Retina (tissue), 1 donor: ENCODE measurements around the gene TSC22D1.
"Not testable (repeated sequence)": the region's sequence is repeated elsewhere in the genome, so short reads cannot be mapped to it uniquely, and the experiment has no call there.

Experiments used
- DNase-seq: peaks from one replicate; pipeline ENCODE4 v3.0.0-alpha.2; 2016

The TSC22D1 gene

DNA sequence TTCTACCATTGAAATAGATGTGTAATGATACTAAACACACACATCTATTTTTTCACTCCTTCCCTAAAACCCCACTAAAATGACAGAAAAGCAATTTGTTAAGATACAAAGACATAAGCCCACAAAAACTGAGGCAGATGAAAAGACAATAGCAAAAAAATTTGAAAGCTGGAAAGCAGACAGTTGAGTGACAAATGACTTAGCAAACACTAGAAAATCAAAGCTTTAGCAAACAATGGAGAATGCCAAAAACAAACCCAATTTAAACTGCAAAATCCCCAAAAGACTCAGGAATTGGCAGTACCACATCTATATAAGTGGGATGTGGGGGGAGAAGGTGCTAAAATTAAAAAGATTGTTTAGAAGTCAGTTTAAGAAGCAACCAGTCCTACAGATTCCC is 9.5 kb downstream of the TSC22D1 start:
- no peak for DNase-seq

DNA sequence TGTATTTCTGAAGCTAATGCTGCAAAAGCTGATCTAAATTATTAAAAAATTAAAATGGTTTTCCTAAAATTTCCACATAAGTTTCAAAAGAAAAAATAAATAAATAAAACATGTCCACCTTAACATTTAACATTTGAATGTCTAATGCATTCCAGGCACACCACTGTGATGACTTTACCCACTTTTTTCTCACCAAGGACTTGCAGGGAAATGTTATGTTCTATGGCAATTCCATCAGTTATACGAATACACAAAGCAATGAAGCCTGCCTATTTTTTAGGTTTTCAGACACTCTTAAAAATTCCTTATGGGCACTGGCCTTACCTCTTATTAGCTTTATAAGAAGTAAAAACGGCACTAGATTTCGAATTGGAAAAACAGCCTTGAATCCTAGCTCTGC is 10.2 kb downstream of the TSC22D1 start:
- no peak for DNase-seq

DNA sequence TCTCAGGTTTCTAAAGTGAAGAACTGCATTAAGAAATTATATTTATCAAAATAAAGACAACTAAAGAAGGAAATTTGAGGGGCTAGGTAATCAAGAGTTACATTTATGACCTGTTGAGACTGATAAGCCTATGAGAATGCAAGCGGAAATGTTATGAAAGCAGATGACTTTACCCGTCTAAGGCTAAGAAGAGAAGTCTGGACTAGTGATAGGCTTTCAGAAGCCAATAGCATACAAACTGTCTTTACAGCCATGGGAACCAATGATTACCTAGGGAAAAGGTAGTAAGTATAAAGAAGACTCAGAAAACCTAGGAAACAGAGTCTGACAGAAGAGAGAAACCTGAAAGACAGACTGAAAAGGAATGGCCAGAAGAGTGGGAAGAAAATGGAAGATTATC is 11.2 kb downstream of the TSC22D1 start:
- DNase-seq, result no peak

DNA sequence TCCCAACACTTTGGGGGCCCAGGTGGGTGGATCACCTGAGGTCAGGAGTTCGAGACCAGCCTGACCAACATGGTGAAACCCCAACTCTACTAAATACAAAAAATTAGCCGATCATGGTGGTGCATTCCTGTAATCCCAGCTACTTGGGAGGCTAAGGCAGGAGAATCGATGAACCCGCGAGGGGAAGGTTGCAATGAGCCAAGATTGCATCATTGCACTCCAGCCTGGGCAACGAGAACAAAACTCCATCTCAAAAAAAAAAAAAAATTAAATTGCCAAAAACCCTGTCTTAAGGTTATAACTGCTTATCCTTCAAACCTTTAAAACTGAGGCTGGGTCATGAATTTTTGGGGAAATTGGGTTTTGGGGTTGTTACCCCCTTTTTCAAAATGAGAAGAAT is 13.3 kb downstream of the TSC22D1 start:
- DNase-seq, result not testable (repeated sequence)

DNA sequence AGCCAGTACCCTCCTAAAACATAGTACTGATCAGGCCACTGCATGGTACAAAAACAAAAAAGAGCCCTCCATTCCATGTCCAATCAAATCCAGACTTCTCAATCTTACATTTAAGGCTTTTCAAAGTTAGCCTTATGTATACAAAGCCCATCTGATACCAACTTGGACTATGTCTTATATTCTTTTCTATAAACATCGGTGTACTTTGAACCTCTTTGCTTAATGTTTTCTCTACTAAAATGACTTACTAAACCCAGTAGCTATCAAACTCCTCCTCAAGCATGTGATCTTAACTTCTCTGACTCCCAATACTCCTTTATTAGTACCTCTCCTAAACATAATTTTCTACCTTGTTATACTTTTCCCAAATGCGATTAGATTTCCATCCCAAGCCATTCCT is 14.8 kb downstream of the TSC22D1 start:
- no peak for DNase-seq

DNA sequence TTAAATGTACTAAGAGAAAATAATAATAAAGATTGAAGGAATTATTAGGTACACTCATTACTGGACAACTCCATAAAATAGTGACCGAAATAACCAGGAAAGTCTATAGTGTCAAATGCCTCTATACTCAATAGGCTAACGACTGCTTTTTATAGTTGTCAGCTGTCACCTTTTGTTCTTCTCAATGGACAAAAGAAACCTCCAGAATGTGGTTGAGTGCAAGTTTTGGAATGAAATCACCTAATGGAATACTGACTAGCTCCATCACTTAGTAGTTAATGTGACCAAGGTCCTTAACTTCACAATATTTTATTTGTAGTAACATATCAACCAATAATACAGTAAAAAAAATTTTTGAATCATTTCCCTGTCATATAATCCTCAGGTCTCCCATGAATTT is 18.1 kb downstream of the TSC22D1 start:
- no peak for DNase-seq

DNA sequence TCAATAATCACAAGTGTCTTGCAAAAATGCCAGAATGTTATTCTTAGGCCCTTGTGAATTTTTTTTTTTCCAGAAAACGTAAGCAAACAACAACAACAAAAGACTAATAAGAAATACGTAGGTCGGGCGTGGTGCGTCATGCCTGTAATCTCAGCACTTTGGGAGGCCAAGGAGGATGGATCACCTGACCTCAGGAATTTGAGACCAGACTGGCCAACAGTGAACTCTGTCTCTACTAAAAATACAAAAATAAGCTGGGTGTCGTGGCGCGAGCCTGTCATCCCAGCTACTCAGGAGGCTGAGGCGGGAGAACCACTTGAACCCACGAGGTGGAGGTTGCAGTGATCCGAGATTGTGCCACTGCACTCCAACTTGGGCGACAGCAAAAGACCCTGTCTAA is 20.9 kb downstream of the TSC22D1 start:
- no peak for DNase-seq

DNA sequence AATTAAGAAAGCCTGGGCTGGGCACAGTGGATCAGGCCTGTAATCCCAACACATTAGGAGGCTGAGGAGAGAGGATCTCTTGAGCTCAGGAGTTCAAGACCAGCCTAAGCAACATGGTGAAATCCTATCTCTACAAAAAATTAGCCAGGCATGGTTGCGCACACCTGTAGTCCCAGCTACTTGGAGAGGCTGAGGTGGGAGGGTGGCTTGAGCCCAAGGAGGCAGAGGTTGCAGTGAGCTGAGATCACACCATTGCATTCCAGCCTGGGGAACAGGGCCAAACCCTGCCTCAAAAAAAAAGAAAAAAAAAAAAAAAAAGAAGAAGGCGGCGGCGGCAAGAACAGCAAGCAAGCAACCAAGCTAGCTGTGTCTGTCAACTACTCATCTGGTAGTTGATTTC is 26.7 kb downstream of the TSC22D1 start:
- no peak for DNase-seq

DNA sequence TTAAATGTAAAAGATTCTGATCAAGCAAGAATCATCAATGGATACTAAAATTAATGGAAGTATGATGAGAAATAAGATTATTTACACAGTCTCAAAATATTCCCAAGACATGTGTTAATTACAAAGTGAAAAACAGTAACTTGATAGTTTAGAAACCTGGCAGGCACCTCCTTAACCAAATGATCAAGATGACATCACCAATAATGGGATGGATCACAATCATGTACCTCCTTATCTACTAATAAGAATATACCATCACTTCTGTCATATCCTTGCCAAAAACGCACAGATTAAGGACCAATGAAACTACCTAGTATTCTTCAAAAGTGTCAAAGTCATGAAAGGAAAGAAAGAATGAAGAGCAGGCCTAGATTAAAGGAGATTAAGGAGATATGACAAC is 30.0 kb downstream of the TSC22D1 start:
- DNase-seq, result no peak

DNA sequence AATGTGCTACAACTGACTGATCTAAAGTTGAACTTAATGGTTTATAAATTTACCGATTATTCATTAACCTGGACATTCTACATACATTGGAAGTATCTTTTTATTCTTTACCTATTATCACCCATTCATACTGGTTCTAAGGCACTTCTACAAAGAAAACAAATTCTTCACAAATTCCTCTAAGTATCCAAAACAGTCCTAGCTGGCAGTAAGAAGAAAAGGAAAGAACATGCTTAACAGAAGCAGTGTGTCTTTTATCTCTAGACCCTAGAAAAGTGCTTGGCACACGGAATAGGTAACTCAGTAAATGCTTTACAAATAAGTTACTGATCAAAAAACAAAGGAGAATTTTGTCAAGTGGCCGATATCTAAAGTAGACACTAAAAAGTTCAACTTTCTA is 32.8 kb downstream of the TSC22D1 start:
- DNase-seq, result no peak

DNA sequence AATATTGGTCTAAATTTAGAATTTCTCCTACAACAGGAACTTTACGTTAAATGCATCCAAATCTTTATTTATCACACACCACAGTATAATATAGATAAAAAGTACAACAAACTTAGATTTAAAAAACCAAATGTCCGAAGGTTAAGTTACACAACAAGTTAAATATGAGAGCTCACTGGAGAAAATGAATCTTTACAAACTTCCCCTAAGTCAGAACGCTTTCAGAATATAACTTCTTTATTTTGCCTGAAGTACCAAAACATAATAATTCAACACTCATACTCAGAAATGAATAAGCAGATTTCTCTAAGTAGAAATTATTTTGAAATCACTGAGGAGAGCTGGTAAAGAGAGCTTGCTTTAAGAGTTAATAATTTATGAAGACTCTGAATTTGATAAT is 33.8 kb downstream of the TSC22D1 start:
- no peak for DNase-seq

DNA sequence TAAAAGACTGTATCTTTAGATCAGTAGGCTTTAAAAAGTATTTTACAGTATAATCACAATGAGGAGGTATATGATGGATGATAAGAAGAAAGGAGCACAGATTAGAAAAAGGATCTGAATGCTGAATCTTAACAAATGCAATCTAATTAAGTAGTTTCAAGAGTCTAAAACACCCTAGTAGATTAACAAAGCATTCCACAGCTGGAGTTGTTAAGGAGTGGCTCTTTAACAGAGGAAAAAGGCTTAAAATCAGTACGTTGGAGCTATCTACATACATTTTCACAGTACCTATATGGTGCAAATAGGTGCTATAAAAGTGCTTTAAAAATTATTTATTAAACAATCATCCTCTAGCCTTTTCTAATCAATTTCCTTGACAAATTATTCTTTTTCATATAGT is 34.5 kb downstream of the TSC22D1 start:
- DNase-seq, result no peak

DNA sequence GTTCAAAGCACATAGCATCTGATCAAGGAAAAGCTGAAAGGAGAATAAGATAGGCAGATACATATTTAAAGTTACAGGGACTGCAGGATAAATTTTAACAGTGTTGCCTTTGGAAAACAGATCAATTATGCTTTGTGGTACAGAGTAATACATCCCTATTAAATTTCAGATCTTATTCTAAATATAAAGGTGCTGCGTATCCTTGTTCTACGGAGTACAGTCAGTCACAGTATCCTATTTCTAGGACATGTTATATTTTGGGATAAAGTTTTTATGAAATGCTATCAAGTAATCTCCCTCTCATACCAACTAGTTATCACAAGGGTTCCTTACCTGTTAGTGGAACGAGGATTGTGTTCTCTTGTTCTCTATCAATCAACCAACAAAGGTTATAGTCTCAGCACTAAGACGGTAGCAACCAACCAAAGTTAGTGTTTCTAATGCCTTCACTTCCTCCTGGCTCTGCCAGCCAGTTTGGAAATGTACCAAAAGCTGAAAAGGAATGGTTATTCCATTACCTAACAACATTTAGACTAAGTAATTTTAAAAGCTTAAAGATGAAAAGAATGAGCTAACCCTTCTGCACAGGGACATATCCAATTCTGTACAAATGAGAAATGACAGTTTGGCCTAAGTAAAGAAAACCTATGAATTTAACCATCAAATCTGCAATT is 35.2 kb downstream of the TSC22D1 start:
- DNase-seq, result no peak

DNA sequence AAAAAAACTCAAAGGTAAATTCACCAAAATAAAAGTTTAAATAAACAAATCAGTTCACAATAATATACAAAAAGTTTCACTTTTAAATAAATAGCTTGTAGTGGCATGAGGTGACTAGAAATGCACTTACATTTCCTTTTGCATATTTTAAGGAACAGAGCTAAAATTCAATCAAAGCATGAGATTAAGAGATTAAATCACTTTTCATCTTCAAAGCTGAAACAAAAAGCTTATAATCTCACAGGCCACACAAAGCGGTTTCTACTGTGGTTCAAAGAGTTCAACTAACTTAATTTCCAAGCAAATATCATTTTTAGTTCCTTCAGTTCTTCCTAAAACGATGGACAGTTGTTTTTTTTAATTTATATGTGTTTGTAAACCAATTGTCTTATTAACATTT is 38.9 kb downstream of the TSC22D1 start:
- no peak for DNase-seq

DNA sequence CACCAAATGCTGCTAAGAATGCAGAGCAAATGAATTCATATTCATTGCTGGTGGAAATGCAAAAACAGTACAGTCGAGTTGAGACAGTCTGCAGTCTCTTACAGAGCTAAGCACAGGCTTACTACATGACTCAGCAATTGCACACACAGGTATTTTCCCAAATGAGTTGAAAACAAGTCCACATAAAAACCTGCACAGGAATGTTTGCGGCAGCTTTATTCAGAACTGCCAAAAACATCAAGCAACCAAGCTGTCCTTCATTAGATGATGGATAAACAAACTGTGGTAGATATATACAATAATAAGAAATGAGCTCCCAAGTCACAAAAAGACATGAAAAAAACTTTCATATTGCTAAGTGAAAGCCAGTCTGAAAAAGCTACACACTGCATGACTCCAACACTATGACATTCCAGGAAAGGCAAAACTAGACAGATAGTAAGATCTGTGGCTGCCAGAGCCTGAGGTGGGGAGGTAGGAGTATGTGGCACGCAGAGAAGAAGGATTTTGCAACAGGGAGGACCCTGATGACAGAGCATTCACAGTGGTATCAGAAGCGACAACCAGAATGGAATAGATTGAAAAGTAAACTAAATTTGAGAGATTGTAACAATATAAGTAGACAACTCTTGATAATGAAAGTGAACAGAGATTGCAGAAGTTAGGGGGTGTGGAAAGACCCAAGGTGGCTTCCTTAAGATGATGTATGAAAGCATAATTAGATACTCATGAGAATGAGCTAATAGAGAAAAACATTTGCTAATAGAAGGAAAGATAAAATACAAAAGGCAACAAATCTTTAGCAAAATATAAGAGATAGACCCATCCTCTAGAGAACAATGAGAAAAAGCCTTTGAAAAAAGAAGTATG is 52.7 kb downstream of the TSC22D1 start:
- no peak for DNase-seq

DNA sequence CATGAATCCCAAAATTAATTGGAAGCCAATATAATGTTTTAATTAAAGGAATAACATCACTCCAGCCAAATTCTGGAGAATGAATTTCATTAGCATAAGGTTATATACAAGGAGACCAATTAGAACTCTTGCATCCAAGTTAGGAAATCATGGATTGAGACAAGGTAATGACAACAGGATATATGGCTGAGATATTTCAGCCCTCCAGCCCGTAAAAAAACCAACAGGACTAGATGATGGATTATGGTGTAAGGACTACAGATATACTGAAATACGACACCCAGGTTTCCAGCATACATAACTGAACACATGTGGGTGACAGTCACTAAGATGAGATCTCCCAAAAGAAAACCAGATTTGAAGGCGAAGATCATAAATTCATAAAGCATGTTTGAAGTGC is 56.5 kb downstream of the TSC22D1 start:
- no peak for DNase-seq

DNA sequence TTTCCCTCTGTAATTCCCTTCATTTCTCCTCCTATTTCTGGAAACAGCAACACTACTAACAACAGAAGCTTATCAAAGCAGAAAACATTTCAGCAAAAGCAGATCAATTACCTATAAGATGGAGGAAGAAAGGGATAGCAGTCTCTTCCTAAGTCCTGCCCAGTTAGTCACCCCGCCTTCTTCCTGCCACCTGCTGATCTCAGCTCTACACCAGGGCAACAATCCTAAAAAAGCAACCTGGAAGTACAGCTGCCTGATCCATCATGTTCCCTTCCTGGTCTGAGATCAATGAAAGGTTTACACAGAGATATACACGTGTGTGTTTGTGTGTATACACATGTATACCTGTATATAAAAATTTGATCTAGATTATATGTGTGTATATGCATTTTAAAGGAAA is 59.4 kb downstream of the TSC22D1 start:
- DNase-seq, result no peak

DNA sequence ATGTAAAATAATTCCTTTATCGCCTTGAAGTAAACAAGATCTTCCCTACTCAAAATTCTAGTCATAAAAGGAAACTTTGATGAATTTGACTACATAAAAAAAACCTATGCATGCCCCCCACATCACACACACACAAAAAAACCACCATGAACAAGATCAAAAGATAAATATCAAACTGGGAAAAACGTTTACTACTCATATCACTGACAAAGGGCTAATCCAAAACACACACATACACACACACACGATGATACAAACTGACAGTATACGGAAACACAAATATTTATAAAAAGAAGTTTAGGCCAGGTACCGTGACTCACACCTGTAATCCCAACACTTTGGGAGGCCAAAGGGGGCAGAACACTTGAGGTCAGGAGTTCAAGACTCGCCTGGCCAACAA is 61.9 kb downstream of the TSC22D1 start:
- no peak for DNase-seq

DNA sequence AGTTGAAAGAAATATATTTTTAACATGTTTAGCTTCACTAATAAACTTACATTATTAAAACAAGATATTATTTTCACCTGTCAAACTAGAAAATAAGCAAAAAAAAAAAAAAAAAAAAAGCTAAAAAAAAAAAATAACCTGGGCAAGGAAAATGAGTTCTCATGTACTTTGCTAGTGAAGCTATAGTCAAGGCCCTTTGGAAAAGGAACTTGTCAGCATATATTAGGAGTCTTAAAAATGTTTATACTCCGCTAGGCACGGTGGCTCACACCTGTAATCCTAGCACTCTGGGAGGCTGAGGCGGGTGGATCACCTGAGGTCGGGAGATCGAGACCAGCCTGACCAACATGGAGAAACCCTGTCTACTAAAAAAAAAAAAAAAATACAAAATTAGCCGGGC is 66.3 kb downstream of the TSC22D1 start:
- DNase-seq, result not testable (repeated sequence)

DNA sequence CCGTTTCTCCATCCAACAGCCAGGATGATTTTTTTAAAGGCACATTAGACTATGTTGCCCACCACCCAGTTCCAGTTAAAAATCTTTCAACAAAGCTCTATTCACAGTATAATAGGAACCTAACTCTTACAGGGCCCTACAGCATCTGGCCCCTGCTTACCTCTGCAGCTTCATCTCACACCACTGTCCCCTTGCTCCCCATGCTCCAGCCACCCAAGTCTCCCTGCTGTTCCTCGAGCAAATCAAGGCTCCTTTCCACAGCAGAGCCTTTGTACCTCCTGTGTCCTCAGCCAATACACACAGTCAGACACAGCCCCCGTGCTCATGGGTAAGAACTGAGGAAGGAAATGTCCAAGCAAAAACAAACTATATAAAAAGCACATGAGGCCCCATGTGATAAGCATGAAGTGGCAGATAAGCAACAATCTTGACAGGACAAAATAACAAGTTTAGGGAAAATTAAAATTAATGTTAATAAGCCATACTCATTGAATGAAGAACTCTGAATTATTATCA is 67.5 kb downstream of the TSC22D1 start:
- no peak for DNase-seq

DNA sequence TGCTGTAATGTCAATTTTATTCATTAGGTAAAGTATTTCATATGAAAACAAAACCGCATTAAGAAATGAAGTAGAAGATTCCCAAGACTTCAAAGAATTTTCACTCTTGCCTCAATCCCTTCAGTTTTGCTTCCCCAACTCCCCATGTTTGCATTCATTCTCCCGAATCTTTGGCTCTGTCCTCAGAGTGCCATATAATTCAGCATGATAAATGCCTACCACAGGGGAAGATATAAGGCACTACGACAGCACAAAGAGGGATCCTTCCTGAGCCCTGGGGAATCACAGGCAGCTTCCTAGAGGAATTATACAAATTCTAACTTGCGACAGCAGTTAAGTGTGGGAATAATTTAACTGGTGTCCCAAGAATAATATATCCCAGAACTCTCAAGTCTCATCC is 68.5 kb downstream of the TSC22D1 start:
- DNase-seq, result no peak

DNA sequence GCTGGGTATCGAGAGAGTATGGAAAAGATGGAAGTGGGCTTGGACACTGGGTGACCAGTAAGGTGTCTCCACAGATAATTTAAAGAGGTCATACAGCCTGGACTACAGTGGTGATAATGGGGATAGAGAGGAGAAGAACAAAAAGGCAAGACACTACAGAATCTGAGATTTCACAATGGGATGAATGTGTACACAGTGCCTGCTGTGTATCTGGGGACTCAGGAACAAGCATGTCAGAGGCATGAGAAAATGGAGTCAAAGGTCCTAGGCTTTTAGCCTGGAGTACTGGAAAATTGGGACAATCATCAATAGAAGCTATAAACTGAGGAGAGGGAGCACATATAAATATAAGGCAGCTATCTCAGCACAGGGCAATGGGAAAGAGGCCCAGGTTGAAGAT is 69.4 kb downstream of the TSC22D1 start:
- no peak for DNase-seq

DNA sequence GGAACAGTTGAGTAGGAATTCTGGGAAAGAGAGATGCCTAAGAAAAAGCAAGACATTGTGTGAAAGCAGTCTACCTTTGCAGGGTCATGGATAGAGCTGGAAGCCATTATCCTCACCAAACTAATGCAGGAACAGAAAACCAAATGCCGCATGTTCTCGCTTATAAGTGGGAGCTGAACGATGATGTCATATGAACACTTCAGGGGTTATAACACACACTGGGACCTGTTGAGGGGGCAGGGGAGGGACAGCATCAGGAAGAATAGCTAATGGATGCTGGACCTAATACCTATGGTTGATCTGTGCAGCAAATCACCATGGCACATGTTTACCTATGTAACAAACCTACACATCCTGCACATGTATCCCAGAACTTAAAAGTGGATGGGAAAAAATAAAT is 69.9 kb downstream of the TSC22D1 start:
- no peak for DNase-seq

DNA sequence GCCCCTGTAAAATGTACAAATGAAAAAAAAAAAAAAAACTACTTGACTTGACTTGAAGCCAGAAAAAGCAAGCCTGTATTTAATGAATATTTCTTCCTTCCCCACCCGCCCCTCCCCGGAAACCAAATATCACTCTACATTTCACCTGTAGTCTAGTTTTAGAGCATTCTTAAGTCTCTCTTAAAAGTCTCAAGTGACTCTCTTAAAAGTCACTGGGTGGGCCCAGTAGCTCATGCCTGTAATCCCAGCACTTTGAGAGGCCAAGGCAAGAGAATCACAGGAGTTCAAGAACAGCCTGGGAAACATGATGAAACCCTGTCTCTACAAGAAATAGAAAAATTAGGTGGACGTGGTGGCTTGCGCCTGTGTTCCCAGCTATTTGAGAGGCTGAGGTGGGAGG is 72.0 kb downstream of the TSC22D1 start:
- DNase-seq, result no peak

DNA sequence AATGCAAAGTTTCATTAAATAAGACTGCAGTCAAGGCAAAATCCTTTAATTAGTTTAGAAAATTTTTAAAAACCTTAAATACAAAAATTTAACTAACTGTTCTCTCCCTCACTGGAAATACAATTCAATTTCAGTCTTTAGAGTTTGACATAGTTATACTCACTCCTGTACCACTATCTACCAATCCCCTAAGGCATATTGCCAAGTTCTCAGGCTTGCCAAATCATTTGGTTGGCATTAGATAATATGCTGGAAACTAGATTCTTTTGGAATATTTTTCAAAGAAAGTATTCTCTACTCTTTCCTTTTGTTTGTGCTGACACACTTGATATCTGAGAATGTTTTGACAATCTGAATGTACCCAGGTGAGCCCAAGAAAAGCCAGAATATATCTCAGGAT is 77.2 kb downstream of the TSC22D1 start:
- no peak for DNase-seq
